ENCODE results near the gene TRAK2. TPM values are rescaled to one million over a fixed set of nuclear protein-coding genes. Genes with fewer than 3 reads are reported as not detected.

Gene TRAK2
- total and polyA plus RNA-seq, 2 donors (not counting 1 experiment from before 2014, with no cell fraction given), result 73.2 to 81.1 TPM

GRCh38 chr2:201447086-201447485 is 4.2 kb downstream of the TRAK2 start:
- Histone ChIP-seq H4K20me1 (ENCODE audit: control insufficient read depth, extremely low read depth, insufficient read depth, low read length) (no peaks in the 10 kb centered on the region), H3K9me3 (ENCODE audit: control insufficient read depth, insufficient read depth, low read depth, low read length) (no peaks in the 10 kb centered on the region), H2AFZ (ENCODE audit: low read length) (no peak overlapping the region), H3K4me1 (ENCODE audit: control insufficient read depth, extremely low read depth, insufficient read depth, low read length) (no peaks in the 10 kb centered on the region), H3K4me3 (replicated peaks in 1 of 4; ENCODE audit: control extremely low read depth in 1 of 4, insufficient read depth in 1 of 4, low read depth in 3 of 4, low read length in 4 of 4) (no peak overlapping the region), H3K27me3 (ENCODE audit: control insufficient read depth, insufficient read depth, low read length) (no peaks in the 10 kb centered on the region), H3K36me3 (ENCODE audit: control insufficient read depth, insufficient read depth, low read length) (no peaks in the 10 kb centered on the region), H3K4me2 (ENCODE audit: extremely low read depth, insufficient read depth, low read length) (no peak overlapping the region), H3K9ac (ENCODE audit: insufficient read depth, low read length) (no peak overlapping the region), H3K27ac (ENCODE audit: insufficient read depth, low read length) (no peak overlapping the region), H3K79me2 (ENCODE audit: control insufficient read depth, insufficient read depth, low read length) (peaks cover 61% of the 10 kb centered on the region)
- no peak for DNase-seq (ENCODE audit: low read depth in 2 of 2)
- TF ChIP-seq CTCF (conservative IDR thresholded peaks at IDR 0.05 in 1 of 2, IDR thresholded peaks at IDR 0.05 in 1 of 2; ENCODE audit: low read depth in 1 of 2, low read length in 2 of 2), result no peak
- TF ChIP-seq EZH2 (IDR thresholded peaks at IDR 0.05; ENCODE audit: low read length, missing control alignments), result no peak

GRCh38 chr2:201444746-201445465 is 6.4 kb downstream of the TRAK2 start:
- no peak overlapping the region for H3K9ac ChIP-seq (ENCODE audit: insufficient read depth, low read length)
- no peaks in the 10 kb centered on the region for H3K36me3 ChIP-seq (ENCODE audit: control insufficient read depth, insufficient read depth, low read length)
- no peaks in the 10 kb centered on the region for H4K20me1 ChIP-seq (ENCODE audit: control insufficient read depth, extremely low read depth, insufficient read depth, low read length)
- no peaks in the 10 kb centered on the region for H3K27me3 ChIP-seq (ENCODE audit: control insufficient read depth, insufficient read depth, low read length)
- no peak overlapping the region for H3K27ac ChIP-seq (ENCODE audit: insufficient read depth, low read length)
- H3K4me1 ChIP-seq (ENCODE audit: control insufficient read depth, extremely low read depth, insufficient read depth, low read length), result no peaks in the 10 kb centered on the region
- no peak overlapping the region for H3K4me3 ChIP-seq (replicated peaks in 1 of 4; ENCODE audit: control extremely low read depth in 1 of 4, insufficient read depth in 1 of 4, low read depth in 3 of 4, low read length in 4 of 4)
- no peak for TF ChIP-seq EZH2 (IDR thresholded peaks at IDR 0.05; ENCODE audit: low read length, missing control alignments)
- no peak for TF ChIP-seq CTCF (conservative IDR thresholded peaks at IDR 0.05 in 1 of 2, IDR thresholded peaks at IDR 0.05 in 1 of 2; ENCODE audit: low read depth in 1 of 2, low read length in 2 of 2)
- no peaks in the 10 kb centered on the region for H3K9me3 ChIP-seq (ENCODE audit: control insufficient read depth, insufficient read depth, low read depth, low read length)
- no peak overlapping the region for H2AFZ ChIP-seq (ENCODE audit: low read length)
- H3K4me2 ChIP-seq (ENCODE audit: extremely low read depth, insufficient read depth, low read length), result no peak overlapping the region
- DNase-seq (ENCODE audit: low read depth in 2 of 2), result peak in 1 of 2 donors; percentile 60
- peaks cover 61% of the 10 kb centered on the region for H3K79me2 ChIP-seq (ENCODE audit: control insufficient read depth, insufficient read depth, low read length)

- Histone ChIP-seq H3K27ac (ENCODE audit: insufficient read depth, low read length) (no peak overlapping the region), H3K27me3 (ENCODE audit: control insufficient read depth, insufficient read depth, low read length) (no peaks in the 10 kb centered on the region), H3K4me1 (ENCODE audit: control insufficient read depth, extremely low read depth, insufficient read depth, low read length) (no peaks in the 10 kb centered on the region), H3K4me3 (replicated peaks in 1 of 4; ENCODE audit: control extremely low read depth in 1 of 4, insufficient read depth in 1 of 4, low read depth in 3 of 4, low read length in 4 of 4) (no peak overlapping the region), H3K4me2 (ENCODE audit: extremely low read depth, insufficient read depth, low read length) (no peak overlapping the region), H3K36me3 (ENCODE audit: control insufficient read depth, insufficient read depth, low read length) (no peaks in the 10 kb centered on the region), H4K20me1 (ENCODE audit: control insufficient read depth, extremely low read depth, insufficient read depth, low read length) (no peaks in the 10 kb centered on the region), H3K9me3 (ENCODE audit: control insufficient read depth, insufficient read depth, low read depth, low read length) (no peaks in the 10 kb centered on the region), H3K79me2 (ENCODE audit: control insufficient read depth, insufficient read depth, low read length) (peaks cover 53% of the 10 kb centered on the region), H3K9ac (ENCODE audit: insufficient read depth, low read length) (no peak overlapping the region), H2AFZ (ENCODE audit: low read length) (no peak overlapping the region)
- DNase-seq (ENCODE audit: low read depth in 2 of 2), result no peak
- TF ChIP-seq EZH2 (IDR thresholded peaks at IDR 0.05; ENCODE audit: low read length, missing control alignments) (no peak), CTCF (conservative IDR thresholded peaks at IDR 0.05 in 1 of 2, IDR thresholded peaks at IDR 0.05 in 1 of 2; ENCODE audit: low read depth in 1 of 2, low read length in 2 of 2) (no peak)
Observed at GRCh38 chr2:201441409-201441808, 9.8 kb downstream of the TRAK2 start.

Measured in fibroblast of lung (primary cell).